Chondrocyte (in vitro differentiated cells): ENCODE data around the gene OVCH2. TPM values are rescaled to one million over a fixed set of nuclear protein-coding genes. Genes with fewer than 3 reads are reported as not detected.
A peak's percentile ranks its signal among the peaks of the same experiment; 100 is the strongest.

ENCODE experiments used
- DNase-seq: peaks from one replicate; pipeline ENCODE4 v3.0.0; 2021; ENCODE audit warnings: mixed read lengths, low spot score
- H3K27ac Mint-ChIP-seq: one replicate; pipeline ENCODE4 v1.8.0; 2021; ENCODE audit warnings: mild to moderate bottlenecking, moderate library complexity, mixed read lengths; ENCODE audit not compliant: unreplicated experiment
- H3K27me3 Mint-ChIP-seq: 2 replicates; pipeline ENCODE4 v1.8.0; 2021; ENCODE audit warnings: low read depth, mixed read lengths
- H3K36me3 Mint-ChIP-seq: 2 replicates; pipeline ENCODE4 v1.8.0; 2021; ENCODE audit warnings: low read depth, mixed read lengths
- H3K4me1 Mint-ChIP-seq: 2 replicates; pipeline ENCODE4 v1.8.0; 2021; ENCODE audit warnings: low read depth, mild to moderate bottlenecking, mixed read lengths
- H3K4me3 Mint-ChIP-seq: one replicate; pipeline ENCODE4 v1.8.0; 2021; ENCODE audit warnings: mild to moderate bottlenecking, moderate library complexity, mixed read lengths; ENCODE audit not compliant: unreplicated experiment
- H3K9me3 Mint-ChIP-seq: 2 replicates; pipeline ENCODE4 v1.8.0; 2021; ENCODE audit warnings: low read depth, mixed read lengths
- total RNA-seq: library from RNA; stranded (reverse); gene quantifications from 3 replicates; pipeline ENCODE4 v1.2.1, GENCODE V29; 2021
- TF ChIP-seq, protein P1 (sequence below): fragments of 200-600 bp; sonication (generic); IDR thresholded peaks from 2 replicates; pipeline ENCODE4 v1.5.0; 2021; ENCODE audit warnings: antibody characterized with exemption, mild to moderate bottlenecking, moderate library complexity

The OVCH2 gene
- total RNA-seq, 1 donor from 2014 or later: 0.67 TPM

DNA sequence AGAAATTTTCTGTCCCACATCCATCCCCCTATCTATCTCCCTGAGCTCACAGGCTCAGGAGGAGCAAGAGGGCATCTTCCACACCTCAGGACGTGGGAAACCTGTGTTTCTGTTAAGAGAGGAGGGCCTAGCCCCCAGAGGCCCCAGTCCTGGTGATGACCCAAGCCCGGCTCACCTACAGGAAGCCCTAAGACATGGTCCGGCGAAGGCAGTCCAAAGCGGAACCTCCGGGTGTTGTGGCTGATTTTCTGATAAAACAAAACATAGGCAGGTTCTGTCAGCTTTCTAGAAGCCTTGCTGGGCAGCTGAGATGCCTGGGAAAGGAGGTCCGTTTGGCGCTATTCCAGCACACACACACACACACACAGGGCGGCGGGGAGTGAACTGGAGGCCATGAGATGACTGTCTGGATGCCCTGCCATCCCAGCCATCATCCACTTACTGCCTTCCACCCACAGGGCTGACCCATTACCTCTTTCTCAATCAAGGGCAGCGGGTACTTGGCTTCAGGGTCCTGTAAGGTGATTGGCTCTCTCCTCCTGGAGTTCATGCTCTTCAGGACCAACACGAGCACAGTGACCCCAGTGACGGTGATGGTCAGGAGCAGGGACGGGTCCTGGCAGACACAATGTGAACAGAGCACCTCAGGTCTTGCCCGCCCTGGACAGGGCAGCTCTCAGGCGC is 33.9 kb downstream of the OVCH2 start:
- Mint-ChIP-seq H3K4me1 (peaks cover 43% of the 10 kb centered on the region), H3K9me3 (no peaks in the 10 kb centered on the region), H3K27me3 (no peaks in the 10 kb centered on the region), H3K36me3 (peaks cover 5% of the 10 kb centered on the region), H3K27ac (peak overlapping the region; percentile 61), H3K4me3 (peak overlapping the region; percentile 73)
- DNase-seq: no peak
- TF ChIP-seq, protein P1, sequence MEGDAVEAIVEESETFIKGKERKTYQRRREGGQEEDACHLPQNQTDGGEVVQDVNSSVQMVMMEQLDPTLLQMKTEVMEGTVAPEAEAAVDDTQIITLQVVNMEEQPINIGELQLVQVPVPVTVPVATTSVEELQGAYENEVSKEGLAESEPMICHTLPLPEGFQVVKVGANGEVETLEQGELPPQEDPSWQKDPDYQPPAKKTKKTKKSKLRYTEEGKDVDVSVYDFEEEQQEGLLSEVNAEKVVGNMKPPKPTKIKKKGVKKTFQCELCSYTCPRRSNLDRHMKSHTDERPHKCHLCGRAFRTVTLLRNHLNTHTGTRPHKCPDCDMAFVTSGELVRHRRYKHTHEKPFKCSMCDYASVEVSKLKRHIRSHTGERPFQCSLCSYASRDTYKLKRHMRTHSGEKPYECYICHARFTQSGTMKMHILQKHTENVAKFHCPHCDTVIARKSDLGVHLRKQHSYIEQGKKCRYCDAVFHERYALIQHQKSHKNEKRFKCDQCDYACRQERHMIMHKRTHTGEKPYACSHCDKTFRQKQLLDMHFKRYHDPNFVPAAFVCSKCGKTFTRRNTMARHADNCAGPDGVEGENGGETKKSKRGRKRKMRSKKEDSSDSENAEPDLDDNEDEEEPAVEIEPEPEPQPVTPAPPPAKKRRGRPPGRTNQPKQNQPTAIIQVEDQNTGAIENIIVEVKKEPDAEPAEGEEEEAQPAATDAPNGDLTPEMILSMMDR: no peak

DNA sequence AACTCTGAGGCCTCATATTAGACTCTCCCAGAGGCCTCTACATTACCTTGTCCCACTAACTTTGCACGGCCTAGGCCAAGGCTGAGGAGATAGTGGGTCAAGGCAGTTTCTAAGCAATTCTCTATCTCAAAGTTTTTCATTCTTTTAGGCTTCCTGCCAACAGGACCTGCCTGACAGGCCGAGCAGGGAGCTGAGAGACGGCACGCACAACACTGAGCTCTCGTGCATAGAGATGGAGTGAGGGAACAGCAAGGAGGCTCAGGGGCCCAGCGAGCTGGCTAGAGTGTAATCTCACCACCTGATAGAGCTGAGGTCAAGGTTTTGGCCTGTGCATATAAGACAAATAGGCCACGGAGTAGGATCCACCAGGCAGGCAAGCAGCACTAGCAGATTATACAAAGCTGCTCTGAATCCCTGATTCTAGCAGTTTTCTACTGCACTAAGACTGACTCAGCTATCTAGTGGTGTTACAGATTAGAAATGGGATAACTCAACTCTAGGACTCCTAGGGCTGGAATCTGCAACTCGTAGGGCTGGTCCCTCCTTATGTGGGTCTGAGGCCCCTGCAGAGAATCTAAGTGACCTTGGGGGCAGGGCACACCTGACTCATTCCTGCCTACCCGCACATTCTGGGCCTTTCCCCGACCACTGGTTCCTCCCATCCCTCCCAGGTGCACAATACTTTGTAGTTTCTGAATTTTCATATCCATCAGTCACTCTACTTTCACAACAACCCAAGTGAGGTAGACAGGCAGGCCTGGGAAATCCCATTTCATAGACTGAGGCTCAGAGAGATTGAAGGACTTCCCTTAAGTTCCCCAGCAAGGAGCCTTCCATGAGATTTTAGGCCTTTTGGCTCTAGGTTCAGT is 34.7 kb downstream of the OVCH2 start:
- no peak for DNase-seq
- Mint-ChIP-seq H3K27ac (no peak overlapping the region), H3K4me3 (no peak overlapping the region), H3K36me3 (peaks cover 8% of the 10 kb centered on the region), H3K9me3 (no peaks in the 10 kb centered on the region), H3K4me1 (peaks cover 40% of the 10 kb centered on the region), H3K27me3 (no peaks in the 10 kb centered on the region)
- TF ChIP-seq, protein P1: no peak

DNA sequence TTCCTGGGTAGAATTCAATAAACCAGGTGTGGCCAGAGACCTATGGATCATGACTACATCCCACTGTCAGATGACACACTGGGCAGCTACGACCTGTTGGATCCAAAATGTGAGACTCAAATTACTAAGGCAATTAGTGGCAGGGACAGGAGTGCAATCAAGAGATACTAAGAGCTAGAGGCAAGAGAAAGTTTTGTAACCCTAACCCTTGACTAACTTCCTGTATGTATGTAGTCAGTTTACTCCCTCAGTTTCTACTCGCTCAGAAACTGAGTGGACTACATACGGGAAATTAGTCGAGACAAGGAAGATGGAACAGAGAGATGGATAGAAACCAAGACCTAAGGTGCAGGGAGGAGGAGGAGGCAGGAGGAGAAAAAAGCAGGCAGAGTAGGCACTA is 35.6 kb downstream of the OVCH2 start:
- peaks cover 42% of the 10 kb centered on the region for H3K4me1 Mint-ChIP-seq

DNA sequence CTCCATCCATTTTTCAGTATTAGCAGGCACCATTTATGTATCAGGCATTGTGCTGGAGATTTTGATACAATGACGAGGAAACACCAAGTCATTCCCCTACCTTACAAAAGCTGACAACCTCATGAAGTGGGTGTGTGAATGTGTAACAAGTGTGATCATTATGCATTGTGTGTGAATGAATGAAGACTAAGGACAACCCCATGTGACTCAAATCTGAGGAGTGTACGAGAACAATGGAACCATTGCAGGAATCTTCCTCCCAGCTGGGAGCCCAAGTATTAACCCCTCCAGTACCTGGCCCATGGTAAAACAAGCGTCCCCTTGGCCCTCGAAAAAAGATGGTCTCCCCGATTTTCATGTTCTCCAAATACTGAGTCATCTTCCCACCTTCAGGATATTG is 37.4 kb downstream of the OVCH2 start:
- DNase-seq: no peak
- no peaks in the 10 kb centered on the region for H3K9me3 Mint-ChIP-seq
- peaks cover 49% of the 10 kb centered on the region for H3K4me1 Mint-ChIP-seq
- no peaks in the 10 kb centered on the region for H3K27me3 Mint-ChIP-seq
- H3K27ac Mint-ChIP-seq: no peak overlapping the region
- peaks cover 21% of the 10 kb centered on the region for H3K36me3 Mint-ChIP-seq
- TF ChIP-seq, protein P1: no peak
- H3K4me3 Mint-ChIP-seq: no peak overlapping the region

More for the DNA sequence above, 35.6 kb downstream of the OVCH2 start:
- Mint-ChIP-seq H3K27me3 (no peaks in the 10 kb centered on the region), H3K36me3 (peaks cover 12% of the 10 kb centered on the region), H3K9me3 (no peaks in the 10 kb centered on the region), H3K27ac (peak overlapping the region; percentile 24), H3K4me3 (no peak overlapping the region)
- no peak for DNase-seq
- TF ChIP-seq, protein P1: no peak

DNA sequence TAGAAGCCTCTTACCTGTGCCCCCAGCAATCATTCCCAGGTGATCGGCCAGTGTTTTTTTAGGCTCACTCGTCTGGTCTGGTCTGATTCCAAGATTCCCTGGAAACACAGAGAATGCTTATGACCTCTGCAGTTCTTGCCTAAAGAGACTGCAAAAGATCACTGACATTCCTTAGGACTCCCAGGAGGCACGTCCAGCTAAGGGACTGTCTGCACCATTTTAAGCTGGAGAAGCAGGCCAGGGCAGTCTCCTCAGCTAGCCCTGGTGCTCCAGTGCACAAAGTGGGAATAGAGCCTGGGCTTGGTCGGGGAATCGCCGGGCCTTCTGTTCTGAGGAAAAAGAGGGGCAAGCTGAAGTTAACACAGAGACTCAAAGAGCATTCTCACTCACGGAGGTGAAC is 37.8 kb downstream of the OVCH2 start:
- H3K27me3 Mint-ChIP-seq: no peaks in the 10 kb centered on the region
- H3K4me3 Mint-ChIP-seq: no peak overlapping the region
- DNase-seq: no peak
- no peaks in the 10 kb centered on the region for H3K9me3 Mint-ChIP-seq
- peaks cover 49% of the 10 kb centered on the region for H3K4me1 Mint-ChIP-seq
- H3K27ac Mint-ChIP-seq: peak overlapping the region; percentile 33
- TF ChIP-seq, protein P1: no peak
- peaks cover 22% of the 10 kb centered on the region for H3K36me3 Mint-ChIP-seq
